Inflammatory macrophage (primary cell): Measurements from ENCODE around the gene AUTS2.

Experiments
- DNase-seq, 2 donors: peaks; one replicate each; pipeline ENCODE4 v3.0.0-alpha.2; 2020 to 2022

AUTS2 gene

GRCh38 chr7:70093205-70093904 is 495.1 kb downstream of the AUTS2 start:
- DNase-seq: no peak

DNA sequence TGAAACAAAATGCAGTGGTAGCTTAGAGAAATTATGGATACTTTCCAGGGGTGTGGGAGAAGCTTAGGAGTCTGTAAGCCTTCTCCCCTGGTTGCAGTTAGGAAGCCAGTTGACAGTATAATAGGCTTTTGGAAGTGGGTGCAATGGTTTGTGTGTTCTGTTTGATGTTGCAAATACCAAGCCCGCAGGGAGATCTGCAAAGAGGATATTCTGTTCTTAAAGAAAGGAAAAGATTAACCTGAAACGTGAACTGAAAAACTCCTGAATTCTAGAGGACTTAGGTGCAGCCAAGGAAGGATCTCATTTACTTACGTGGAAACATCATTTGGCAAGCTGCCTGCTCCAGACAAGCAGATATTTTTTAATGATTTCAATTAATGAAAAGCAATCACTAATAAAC is 496.6 kb downstream of the AUTS2 start:
- no peak for DNase-seq

DNA sequence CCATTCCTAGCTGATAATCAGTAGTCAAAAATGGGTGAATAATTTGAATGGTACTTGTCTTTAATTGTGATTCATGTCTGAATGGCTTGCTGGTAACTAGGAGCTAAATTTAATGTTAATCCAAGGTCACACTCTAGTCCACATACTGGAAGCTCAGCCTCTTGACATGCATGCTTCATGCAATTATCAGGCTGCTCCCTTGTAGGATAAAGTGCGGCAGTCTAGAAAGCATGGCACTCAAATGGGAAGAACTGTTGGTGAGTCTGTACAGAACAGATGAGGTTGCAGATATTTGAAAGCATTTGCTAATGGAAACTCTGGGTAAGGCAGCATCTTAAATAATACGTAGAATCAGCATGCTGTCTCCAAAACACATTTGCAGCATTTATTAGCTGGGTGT is 499.4 kb downstream of the AUTS2 start:
- no peak for DNase-seq

GRCh38 chr7:70098133-70098561 is 499.9 kb downstream of the AUTS2 start:
- DNase-seq: no peak

GRCh38 chr7:70098905-70099672 is 500.8 kb downstream of the AUTS2 start:
- no peak for DNase-seq

DNA sequence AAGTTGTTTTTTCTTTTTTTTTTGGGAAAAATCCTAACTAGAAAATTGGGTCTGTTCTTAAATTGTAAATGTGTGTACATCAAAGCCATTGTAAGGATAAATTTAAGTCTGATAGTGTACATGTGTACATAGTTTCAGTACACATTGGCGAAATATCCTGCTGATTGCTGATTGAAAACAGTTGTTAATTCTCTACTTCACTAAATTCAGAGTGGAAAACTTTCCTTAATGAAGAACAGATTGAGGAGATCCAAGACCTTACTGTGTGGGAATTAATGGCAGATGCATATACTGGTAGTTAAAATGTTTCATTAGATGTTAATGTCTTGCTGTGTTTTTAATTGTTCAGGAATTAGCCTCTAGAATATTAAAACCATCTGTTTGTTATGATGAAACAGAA is 506.0 kb downstream of the AUTS2 start:
- DNase-seq: no peak

- DNase-seq: no peak
Measured at GRCh38 chr7:70113078-70113477, 514.8 kb downstream of the AUTS2 start.

DNA sequence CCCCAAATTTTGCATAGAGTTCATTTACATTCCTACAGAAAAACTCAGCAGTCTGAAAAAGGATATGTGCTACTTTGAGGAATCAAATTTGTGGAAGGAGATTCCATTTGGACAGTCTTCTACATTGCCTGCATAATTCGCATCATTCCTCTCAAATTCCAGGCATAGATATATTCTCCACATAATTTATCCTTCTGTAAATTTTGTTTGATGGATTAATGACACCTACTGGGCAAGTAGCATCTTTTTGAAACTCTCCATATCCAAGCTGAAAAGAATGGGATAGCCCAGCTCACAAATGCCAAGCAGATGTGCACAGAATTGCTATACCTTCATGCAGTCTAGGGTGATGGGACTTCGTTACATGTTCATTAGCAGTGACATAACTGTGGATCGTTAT is 515.3 kb downstream of the AUTS2 start:
- no peak for DNase-seq

GRCh38 chr7:70114806-70115205 is 516.5 kb downstream of the AUTS2 start:
- DNase-seq: no peak

- DNase-seq: no peak
Measured at GRCh38 chr7:70116244-70116643, 518.0 kb downstream of the AUTS2 start.

DNA sequence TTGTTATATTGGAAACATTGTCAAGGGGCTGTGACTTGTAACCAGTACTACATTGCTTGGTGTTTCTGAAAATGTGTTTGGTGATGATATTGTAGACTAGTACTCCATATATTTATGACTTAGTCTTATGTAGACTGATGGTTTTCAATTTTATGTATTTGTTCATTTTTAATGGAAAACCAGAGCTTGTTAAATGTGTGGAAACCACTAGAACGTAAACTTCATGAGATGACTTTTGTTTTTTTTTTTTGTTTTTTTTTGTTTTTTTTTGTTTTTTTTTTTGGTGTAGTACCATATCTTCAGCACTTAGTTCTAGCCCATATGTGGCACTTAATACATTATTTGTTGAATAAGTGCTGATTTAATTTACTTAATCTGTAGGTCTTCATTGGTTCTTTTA is 518.6 kb downstream of the AUTS2 start:
- DNase-seq: no peak

DNA sequence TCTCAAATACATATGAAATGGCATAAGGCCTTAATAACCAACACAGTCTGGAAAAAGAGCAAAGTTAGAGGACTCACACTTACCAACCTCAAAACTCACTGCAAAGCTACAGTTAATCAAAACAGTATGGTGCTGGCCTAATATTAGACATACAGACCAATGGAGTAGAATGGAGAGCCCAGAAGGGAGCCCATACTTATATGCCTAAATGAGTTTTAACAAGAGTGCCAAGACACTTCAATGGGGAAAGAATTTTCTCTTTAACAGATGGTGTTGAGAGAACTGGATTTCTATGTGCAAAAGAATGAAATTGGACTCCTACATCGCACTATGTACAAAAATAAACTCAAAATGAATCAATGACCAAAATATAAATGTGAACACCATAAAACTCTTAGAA is 522.6 kb downstream of the AUTS2 start:
- no peak for DNase-seq

GRCh38 chr7:70131817-70132216 is 533.5 kb downstream of the AUTS2 start:
- no peak for DNase-seq

- DNase-seq: no peak
Measured at GRCh38 chr7:70132226-70132851, 534.1 kb downstream of the AUTS2 start.

GRCh38 chr7:70132852-70133690 is 534.8 kb downstream of the AUTS2 start:
- no peak for DNase-seq

DNA sequence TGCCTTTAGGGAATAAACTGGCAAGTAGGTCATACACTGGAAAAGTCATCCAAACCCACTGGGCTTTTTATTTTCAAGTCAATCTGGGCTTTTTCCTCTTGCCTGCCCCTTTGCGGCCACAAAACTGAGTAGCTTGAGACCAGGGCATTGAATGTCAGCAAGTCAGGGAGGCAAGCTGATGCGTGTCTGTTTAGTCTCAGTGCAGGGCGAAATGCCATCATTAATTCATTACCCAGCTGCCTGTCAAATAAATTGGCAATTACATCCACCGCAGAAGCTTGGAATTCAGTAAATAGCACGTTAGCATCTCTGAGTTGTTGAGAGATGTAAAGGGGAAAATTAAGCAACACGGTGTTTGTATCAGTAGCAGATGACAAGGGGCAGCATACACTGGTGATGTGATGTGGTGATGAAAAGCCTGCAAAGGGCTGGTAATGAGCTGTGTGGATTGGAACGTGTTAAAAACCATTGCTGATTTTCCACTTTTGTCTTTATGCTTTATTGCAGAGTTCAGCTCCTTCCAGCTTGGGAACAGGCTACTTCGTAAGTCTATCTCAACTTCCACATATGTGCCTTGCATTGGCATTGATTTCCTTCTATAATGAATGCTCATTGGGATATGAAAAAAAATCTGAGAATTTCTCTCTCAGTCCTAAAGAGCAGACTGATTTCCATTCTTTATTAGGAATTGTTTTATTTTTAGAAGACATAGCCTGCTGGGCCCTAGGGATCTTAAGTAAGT is 535.9 kb downstream of the AUTS2 start:
- DNase-seq: no peak

DNA sequence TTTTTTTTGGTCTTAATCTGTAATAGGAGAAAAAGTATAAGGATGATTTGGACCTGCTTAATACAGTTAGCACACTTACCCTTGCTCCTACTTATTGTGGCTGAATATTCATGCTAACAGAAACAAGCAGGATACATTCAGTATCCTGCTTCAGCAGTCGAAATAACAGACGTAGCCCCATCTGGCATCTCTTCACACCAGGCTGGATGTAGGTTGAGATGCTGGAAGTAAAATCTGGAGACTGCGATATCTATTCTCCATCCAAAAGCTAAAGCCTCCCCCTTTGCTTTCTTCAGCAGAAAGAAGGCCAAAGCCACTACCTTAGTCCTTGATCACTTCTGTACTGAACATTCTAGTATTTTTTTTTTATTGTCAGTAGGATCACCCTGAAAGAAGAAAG is 537.4 kb downstream of the AUTS2 start:
- no peak for DNase-seq

DNA sequence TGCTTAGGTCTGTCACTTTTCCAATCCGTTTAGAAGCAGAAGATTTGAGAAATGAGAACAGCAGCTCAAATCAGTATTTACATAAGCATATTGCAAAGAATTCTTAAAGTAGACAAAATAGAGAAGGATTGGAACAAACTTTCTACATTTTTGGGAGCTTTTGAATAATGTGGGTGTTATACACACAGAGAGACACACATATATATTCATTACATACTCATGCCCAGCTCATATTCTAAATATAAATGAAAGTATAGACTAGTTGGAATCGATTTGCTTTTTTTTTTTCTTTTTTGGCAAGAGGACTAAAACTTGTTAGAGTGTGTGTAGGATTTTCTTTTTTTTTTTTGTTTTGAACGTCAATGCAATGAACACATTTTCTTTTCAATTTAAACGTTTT is 538.9 kb downstream of the AUTS2 start:
- no peak for DNase-seq

DNA sequence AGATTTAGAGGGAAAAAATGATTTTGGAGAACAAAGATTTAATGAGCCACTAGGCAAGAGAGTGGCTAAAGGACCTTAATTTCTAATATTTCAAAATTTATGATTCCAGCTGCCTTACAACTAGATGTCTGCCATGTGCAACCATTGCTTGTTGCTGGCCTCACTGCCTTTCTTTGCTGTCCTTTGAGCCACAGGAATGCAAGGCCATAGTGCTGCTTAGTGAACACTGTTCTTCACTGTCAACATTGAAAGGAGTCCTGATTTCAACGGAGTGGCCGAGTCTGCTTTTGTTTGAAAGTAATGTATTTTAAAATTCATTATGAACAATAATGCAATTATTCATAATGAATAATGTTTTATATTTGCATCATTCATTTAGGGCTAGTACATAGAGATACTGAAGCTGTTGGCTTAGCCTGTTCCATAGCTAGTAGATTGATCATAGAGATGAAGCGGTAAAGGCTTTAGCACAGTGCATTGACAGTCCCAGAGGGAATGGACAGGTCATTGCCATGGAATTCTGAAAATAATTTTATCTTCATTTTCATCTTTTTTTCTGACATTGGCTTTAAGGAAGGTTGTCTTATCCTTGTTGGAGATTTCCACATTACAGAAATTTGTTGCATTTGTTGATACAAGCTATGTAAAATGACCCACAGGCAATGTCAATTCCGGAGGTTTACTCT is 544.1 kb downstream of the AUTS2 start:
- DNase-seq: no peak

- DNase-seq: no peak
Measured at GRCh38 chr7:70143075-70144044, 545.1 kb downstream of the AUTS2 start.
